GM19043 (cell line): ENCODE results near the gene C6orf62.
"Not testable (repeated sequence)": the region's sequence is repeated elsewhere in the genome, so short reads cannot be mapped to it uniquely, and the experiment has no call there.

Experiments used
- ATAC-seq: cut with Tn5 transposase; IDR thresholded peaks from one replicate; pipeline ENCODE4 v1.9.1; 2021; ENCODE audit warnings: low read depth; ENCODE audit not compliant: unreplicated experiment

Gene C6orf62

GRCh38 chr6:24719125-24719971 is at the start of gene C6orf62:
TSS of gene C6orf62 (minus strand) at chr6:24719154. CDS start at chr6:24718668, 486 bp downstream.
- no peak for ATAC-seq

GRCh38 chr6:24768361-24768760 is 49.4 kb upstream of the C6orf62 start:
- ATAC-seq = no peak

- no peak for ATAC-seq
Observed at GRCh38 chr6:24766680-24767462, 47.9 kb upstream of the C6orf62 start.

- ATAC-seq = not testable (repeated sequence)
Observed at GRCh38 chr6:24765968-24766367, 47.0 kb upstream of the C6orf62 start.

GRCh38 chr6:24764833-24765828 is 46.2 kb upstream of the C6orf62 start:
- ATAC-seq = not testable (repeated sequence)

GRCh38 chr6:24763578-24763977 is 44.6 kb upstream of the C6orf62 start:
- no peak for ATAC-seq

GRCh38 chr6:24761851-24762250 is 42.9 kb upstream of the C6orf62 start:
- ATAC-seq = no peak

GRCh38 chr6:24761193-24761835 is 42.4 kb upstream of the C6orf62 start:
- no peak for ATAC-seq

GRCh38 chr6:24760210-24760609 is 41.3 kb upstream of the C6orf62 start:
- no peak for ATAC-seq

GRCh38 chr6:24759718-24760117 is 40.8 kb upstream of the C6orf62 start:
- no peak for ATAC-seq

- ATAC-seq = no peak
Observed at GRCh38 chr6:24757611-24758010, 38.7 kb upstream of the C6orf62 start.

- no peak for ATAC-seq
Observed at GRCh38 chr6:24755279-24755678, 36.3 kb upstream of the C6orf62 start.

GRCh38 chr6:24754378-24754777 is 35.4 kb upstream of the C6orf62 start:
- ATAC-seq = not testable (repeated sequence)

- ATAC-seq = no peak
Observed at GRCh38 chr6:24753545-24753944, 34.6 kb upstream of the C6orf62 start.

GRCh38 chr6:24752917-24753492 is 34.1 kb upstream of the C6orf62 start:
- no peak for ATAC-seq

GRCh38 chr6:24752503-24752902 is 33.5 kb upstream of the C6orf62 start:
- ATAC-seq = no peak

GRCh38 chr6:24750878-24751277 is 31.9 kb upstream of the C6orf62 start:
- not testable (repeated sequence) for ATAC-seq

GRCh38 chr6:24749297-24749696 is 30.3 kb upstream of the C6orf62 start:
- no peak for ATAC-seq

GRCh38 chr6:24744911-24745310 is 26.0 kb upstream of the C6orf62 start:
- ATAC-seq = no peak

GRCh38 chr6:24743944-24744335 is 25.0 kb upstream of the C6orf62 start:
- ATAC-seq = no peak
